Measurements from ENCODE around the gene EXOC3L4.

DNA sequence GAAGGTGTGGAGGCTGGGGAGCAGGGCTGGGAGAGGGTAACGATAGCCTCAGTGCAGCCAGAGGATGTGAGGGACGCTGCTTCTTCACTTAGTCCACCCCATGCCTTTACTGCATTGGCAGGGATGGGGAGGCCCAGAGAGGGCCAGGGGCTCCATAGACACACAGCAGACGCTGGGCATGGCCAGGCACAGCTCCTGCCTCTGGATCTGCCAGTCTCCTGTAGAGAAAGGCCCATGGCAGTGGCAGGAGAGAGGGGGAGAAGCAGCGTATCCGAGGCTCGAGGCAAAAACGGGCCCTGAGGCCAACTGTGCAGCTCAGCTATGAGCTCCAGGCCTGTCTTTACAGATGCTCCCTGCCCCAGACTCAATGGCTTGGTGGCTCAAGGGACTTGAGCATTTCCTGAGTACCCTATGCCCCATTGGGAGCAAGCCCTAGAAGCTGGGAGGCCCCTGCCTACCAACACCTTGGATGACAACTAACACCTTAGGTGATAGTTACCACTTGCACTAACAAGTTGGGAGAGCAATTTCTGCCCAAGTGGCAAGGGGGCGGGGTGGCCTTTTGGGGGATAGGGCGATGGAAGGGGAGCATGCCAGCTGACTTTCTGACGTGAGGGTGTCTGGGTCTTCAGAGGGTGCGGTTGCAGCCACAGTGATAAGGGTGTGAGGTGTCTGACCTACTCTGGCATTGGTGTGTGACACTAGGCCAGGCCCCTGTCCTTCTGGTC, 15.5 kb upstream of the EXOC3L4 start:
- no peak for TF ChIP-seq EZH2 (IDR thresholded peaks at IDR 0.05; ENCODE audit: borderline replicate concordance, insufficient read depth, low read depth, low read length, poor library complexity, severe bottlenecking)
- TF ChIP-seq, protein P1, sequence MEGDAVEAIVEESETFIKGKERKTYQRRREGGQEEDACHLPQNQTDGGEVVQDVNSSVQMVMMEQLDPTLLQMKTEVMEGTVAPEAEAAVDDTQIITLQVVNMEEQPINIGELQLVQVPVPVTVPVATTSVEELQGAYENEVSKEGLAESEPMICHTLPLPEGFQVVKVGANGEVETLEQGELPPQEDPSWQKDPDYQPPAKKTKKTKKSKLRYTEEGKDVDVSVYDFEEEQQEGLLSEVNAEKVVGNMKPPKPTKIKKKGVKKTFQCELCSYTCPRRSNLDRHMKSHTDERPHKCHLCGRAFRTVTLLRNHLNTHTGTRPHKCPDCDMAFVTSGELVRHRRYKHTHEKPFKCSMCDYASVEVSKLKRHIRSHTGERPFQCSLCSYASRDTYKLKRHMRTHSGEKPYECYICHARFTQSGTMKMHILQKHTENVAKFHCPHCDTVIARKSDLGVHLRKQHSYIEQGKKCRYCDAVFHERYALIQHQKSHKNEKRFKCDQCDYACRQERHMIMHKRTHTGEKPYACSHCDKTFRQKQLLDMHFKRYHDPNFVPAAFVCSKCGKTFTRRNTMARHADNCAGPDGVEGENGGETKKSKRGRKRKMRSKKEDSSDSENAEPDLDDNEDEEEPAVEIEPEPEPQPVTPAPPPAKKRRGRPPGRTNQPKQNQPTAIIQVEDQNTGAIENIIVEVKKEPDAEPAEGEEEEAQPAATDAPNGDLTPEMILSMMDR (IDR thresholded peaks at IDR 0.05) = no peak

Measured in B cell (primary cell).